HepG2 (cell line): Measurements from ENCODE around the gene SRSF2. TPM values are rescaled to one million over a fixed set of nuclear protein-coding genes. Genes with fewer than 3 reads are reported as not detected.

Experiments used
- CBX5 ChIP-seq: sonication (generic); formaldehyde crosslinking; IDR thresholded peaks from 2 replicates; pipeline ENCODE4 v1.4.0; 2020; ENCODE audit warnings: missing genetic modification reagents, borderline replicate concordance
- MED13 ChIP-seq: sonication (generic); formaldehyde crosslinking; IDR thresholded peaks from 2 replicates; pipeline ENCODE4 v1.5.0; 2020; ENCODE audit warnings: missing genetic modification reagents
- MEIS1 ChIP-seq: sonication (generic); formaldehyde crosslinking; IDR thresholded peaks from 2 replicates; pipeline ENCODE4 v1.9.0; 2021; ENCODE audit warnings: mild to moderate bottlenecking, missing genetic modification reagents, moderate library complexity, borderline replicate concordance
- PHF5A ChIP-seq: IDR thresholded peaks from one replicate; pipeline ENCODE4 v1.6.1; 2018; ENCODE audit warnings: low read depth, missing genetic modification reagents; ENCODE audit not compliant: unreplicated experiment
- POLR2G ChIP-seq: fragments of 200-400 bp; formaldehyde crosslinking; IDR thresholded peaks from 2 replicates; pipeline ENCODE4 v1.6.1; 2018; ENCODE audit warnings: mild to moderate bottlenecking, low read depth, low read length, moderate library complexity
- PRMT3 ChIP-seq: sonication (generic); formaldehyde crosslinking; IDR thresholded peaks from 2 replicates; pipeline ENCODE4 v1.8.1; 2022; ENCODE audit warnings: low read depth, mild to moderate bottlenecking, moderate library complexity, missing genetic modification reagents, borderline replicate concordance
- REXO4 ChIP-seq: sonication (generic); formaldehyde crosslinking; IDR thresholded peaks from 2 replicates; pipeline ENCODE4 v1.8.0; 2022; ENCODE audit warnings: missing genetic modification reagents, mild to moderate bottlenecking, borderline replicate concordance
- SAP130 ChIP-seq: IDR thresholded peaks from 2 replicates; pipeline ENCODE4 v1.6.1; 2016; ENCODE audit warnings: low read depth
- WIZ ChIP-seq: sonication (generic); formaldehyde crosslinking; IDR thresholded peaks from 2 replicates; pipeline ENCODE4 v1.5.1; 2020; ENCODE audit warnings: mild to moderate bottlenecking, missing genetic modification reagents
- ZNF234 ChIP-seq: sonication (generic); formaldehyde crosslinking; conservative IDR thresholded peaks from 2 replicates; pipeline ENCODE4 v1.5.1; 2020; ENCODE audit warnings: mild to moderate bottlenecking, missing genetic modification reagents
- polyA plus RNA-seq, 8 experiments: library from polyadenylated mRNA; depleted of rRNA in 3 of 8; stranded (reverse) in 7 of 8; unstranded in 1 of 8; fragments of >200 nt; fragmentation: Illumina TruSeq in 4 of 8; extraction: Trizol in 4 of 8; gene quantifications; 2 replicates each; pipeline versions ENCODE4 v1.2.1 to v1.2.3, GENCODE V29; 2011 to 2016; ENCODE audit warnings: low read depth in 4 of 8, missing spikeins in 1 of 8, mixed read lengths in 1 of 8; ENCODE audit not compliant: insufficient read depth in 1 of 8
- total RNA-seq, 5 experiments: library from RNA; depleted of rRNA; stranded (reverse); fragments of >200 nt; fragmentation: Illumina TruSeq; extraction: Trizol; gene quantifications; 2 replicates each; pipeline ENCODE4 v1.2.3, GENCODE V29; 2016; ENCODE audit warnings: low read depth in 1 of 5
- TF ChIP-seq, protein P1 (sequence below): sonication (generic); formaldehyde crosslinking; IDR thresholded peaks from 2 replicates; pipeline ENCODE4 v1.4.0; 2020; ENCODE audit warnings: low read depth, missing genetic modification reagents
- TF ChIP-seq, protein P2 (sequence below): sonication (generic); formaldehyde crosslinking; IDR thresholded peaks from 2 replicates; pipeline ENCODE4 v1.4.0; 2020; ENCODE audit warnings: mild to moderate bottlenecking, low read depth, missing genetic modification reagents
- TF ChIP-seq, protein P3 (sequence below): IDR thresholded peaks from 2 replicates; pipeline ENCODE4 v1.6.1; 2016; ENCODE audit warnings: missing biosample characterization, missing genetic modification reagents, low read depth
- TF ChIP-seq, protein P4 (sequence below), 2 experiments: sonication (generic) in 1 of 2; formaldehyde crosslinking in 1 of 2; IDR thresholded peaks; 2 replicates each; pipeline versions ENCODE4 v1.5.1 to v1.6.1; 2011 to 2020; ENCODE audit warnings: borderline replicate concordance in 1 of 2, low read depth in 1 of 2, low read length in 1 of 2, mild to moderate bottlenecking in 1 of 2, missing genetic modification reagents in 1 of 2, moderate library complexity in 1 of 2
- TF ChIP-seq, protein P5 (sequence below): IDR thresholded peaks from 2 replicates; pipeline ENCODE4 v1.4.0; 2020; ENCODE audit warnings: mild to moderate bottlenecking, missing genetic modification reagents

SRSF2 gene
- total and polyA plus RNA-seq, 2 of the 13 experiments (the other 11 are each of a cell fraction or from before 2014, with no cell fraction given), result 306 to 319 TPM

DNA sequence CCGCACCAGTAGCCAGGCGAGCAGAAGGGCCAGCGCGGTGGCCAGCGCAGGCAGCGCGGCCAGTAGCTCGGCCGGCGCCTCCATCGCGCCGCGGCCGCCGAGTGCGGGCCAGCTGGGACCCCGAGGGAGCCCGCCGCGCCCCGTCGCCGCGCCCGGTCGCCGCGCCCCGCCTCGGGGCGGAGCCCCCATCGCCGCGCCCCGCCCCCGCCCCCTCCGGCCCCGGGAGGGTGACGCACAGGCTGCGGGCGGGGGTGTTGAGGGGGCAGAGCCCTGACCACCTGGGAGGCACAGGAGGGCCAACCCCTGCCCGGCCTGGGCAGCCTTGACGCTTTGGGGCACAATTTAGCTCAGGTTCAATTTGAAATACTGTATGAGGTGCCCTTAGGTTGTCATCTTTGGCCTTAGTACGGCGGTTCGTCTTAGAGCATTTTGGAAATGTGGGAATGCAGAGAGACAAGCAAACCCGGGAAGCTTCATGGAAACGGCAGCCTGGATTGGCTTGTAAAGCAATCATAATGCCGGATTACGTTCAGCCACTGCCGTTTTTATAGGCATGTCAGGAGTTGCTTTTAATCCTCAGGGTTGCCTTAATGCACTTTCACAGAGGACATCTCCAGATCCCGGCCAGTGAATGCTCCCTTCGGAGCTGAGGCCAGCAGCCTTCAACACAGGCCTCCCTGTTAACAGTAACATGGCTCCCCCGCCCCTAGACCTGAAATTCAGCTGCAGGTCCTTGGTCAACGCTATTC is 26.1 kb downstream of the SRSF2 start, which contains the start of gene MXRA7 (continued):
- TF ChIP-seq, protein P1, sequence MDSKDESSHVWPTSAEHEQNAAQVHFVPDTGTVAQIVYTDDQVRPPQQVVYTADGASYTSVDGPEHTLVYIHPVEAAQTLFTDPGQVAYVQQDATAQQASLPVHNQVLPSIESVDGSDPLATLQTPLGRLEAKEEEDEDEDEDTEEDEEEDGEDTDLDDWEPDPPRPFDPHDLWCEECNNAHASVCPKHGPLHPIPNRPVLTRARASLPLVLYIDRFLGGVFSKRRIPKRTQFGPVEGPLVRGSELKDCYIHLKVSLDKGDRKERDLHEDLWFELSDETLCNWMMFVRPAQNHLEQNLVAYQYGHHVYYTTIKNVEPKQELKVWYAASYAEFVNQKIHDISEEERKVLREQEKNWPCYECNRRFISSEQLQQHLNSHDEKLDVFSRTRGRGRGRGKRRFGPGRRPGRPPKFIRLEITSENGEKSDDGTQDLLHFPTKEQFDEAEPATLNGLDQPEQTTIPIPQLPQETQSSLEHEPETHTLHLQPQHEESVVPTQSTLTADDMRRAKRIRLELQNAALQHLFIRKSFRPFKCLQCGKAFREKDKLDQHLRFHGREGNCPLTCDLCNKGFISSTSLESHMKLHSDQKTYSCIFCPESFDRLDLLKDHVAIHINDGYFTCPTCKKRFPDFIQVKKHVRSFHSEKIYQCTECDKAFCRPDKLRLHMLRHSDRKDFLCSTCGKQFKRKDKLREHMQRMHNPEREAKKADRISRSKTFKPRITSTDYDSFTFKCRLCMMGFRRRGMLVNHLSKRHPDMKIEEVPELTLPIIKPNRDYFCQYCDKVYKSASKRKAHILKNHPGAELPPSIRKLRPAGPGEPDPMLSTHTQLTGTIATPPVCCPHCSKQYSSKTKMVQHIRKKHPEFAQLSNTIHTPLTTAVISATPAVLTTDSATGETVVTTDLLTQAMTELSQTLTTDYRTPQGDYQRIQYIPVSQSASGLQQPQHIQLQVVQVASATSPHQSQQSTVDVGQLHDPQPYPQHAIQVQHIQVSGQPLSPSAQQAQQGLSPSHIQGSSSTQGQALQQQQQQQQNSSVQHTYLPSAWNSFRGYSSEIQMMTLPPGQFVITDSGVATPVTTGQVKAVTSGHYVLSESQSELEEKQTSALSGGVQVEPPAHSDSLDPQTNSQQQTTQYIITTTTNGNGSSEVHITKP, result 0 out of 2 replicates have a peak, but pooled peaks have one; percentile 24
- TF ChIP-seq REXO4 (CRISPR knock-in tag) (no peak), PHF5A (no peak), MEIS1 (CRISPR knock-in tag) (no peak), PRMT3 (CRISPR knock-in tag) (no peak), MED13 (CRISPR knock-in tag) (no peak), CBX5 (no peak), ZNF234 (CRISPR knock-in tag) (no peak), POLR2G (no peak), WIZ (CRISPR knock-in tag) (no peak), SAP130 (CRISPR knock-in tag) (peak; percentile 59)
- TF ChIP-seq, protein P2, sequence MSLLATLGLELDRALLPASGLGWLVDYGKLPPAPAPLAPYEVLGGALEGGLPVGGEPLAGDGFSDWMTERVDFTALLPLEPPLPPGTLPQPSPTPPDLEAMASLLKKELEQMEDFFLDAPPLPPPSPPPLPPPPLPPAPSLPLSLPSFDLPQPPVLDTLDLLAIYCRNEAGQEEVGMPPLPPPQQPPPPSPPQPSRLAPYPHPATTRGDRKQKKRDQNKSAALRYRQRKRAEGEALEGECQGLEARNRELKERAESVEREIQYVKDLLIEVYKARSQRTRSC (CRISPR knock-in tag), result no peak
- TF ChIP-seq, protein P3, sequence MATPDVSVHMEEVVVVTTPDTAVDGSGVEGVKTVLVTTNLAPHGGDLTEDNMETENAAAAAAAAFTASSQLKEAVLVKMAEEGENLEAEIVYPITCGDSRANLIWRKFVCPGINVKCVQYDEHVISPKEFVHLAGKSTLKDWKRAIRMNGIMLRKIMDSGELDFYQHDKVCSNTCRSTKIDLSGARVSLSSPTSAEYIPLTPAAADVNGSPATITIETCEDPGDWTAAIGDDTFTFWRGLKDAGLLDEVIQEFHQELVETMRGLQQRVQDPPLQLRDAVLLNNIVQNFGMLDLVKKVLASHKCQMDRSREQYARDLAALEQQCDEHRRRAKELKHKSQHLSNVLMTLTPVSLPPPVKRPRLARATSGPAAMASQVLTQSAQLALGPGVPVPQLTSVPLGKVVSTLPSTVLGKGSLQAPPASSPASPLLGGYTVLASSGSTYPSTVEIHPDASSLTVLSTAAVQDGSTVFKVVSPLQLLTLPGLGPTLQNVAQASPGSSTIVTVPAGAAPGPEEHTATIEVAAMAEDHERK (CRISPR knock-in tag), result no peak
- TF ChIP-seq, protein P4, sequence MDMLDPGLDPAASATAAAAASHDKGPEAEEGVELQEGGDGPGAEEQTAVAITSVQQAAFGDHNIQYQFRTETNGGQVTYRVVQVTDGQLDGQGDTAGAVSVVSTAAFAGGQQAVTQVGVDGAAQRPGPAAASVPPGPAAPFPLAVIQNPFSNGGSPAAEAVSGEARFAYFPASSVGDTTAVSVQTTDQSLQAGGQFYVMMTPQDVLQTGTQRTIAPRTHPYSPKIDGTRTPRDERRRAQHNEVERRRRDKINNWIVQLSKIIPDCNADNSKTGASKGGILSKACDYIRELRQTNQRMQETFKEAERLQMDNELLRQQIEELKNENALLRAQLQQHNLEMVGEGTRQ (IDR thresholded peaks at IDR 0.05; ENCODE audit: low read depth, low read length), result no peak
- TF ChIP-seq, protein P4 (CRISPR knock-in tag; IDR thresholded peaks at IDR 0.05; ENCODE audit: borderline replicate concordance), result no peak
- TF ChIP-seq, protein P5, sequence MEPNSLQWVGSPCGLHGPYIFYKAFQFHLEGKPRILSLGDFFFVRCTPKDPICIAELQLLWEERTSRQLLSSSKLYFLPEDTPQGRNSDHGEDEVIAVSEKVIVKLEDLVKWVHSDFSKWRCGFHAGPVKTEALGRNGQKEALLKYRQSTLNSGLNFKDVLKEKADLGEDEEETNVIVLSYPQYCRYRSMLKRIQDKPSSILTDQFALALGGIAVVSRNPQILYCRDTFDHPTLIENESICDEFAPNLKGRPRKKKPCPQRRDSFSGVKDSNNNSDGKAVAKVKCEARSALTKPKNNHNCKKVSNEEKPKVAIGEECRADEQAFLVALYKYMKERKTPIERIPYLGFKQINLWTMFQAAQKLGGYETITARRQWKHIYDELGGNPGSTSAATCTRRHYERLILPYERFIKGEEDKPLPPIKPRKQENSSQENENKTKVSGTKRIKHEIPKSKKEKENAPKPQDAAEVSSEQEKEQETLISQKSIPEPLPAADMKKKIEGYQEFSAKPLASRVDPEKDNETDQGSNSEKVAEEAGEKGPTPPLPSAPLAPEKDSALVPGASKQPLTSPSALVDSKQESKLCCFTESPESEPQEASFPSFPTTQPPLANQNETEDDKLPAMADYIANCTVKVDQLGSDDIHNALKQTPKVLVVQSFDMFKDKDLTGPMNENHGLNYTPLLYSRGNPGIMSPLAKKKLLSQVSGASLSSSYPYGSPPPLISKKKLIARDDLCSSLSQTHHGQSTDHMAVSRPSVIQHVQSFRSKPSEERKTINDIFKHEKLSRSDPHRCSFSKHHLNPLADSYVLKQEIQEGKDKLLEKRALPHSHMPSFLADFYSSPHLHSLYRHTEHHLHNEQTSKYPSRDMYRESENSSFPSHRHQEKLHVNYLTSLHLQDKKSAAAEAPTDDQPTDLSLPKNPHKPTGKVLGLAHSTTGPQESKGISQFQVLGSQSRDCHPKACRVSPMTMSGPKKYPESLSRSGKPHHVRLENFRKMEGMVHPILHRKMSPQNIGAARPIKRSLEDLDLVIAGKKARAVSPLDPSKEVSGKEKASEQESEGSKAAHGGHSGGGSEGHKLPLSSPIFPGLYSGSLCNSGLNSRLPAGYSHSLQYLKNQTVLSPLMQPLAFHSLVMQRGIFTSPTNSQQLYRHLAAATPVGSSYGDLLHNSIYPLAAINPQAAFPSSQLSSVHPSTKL (CRISPR knock-in tag), result no peak; the same call in 1 of the 2 replicates
